HEK293T (cell line): ENCODE results near the gene MKRN1.

Experiments used
- CTCF ChIA-PET: fragments of 350-600 bp; formaldehyde crosslinking; extraction: SDS; loops from one replicate; lab custom pipeline; 2021; ENCODE audit warnings: antibody characterized with exemption, inconsistent platforms; lab: Yijun Ruan, JAX
- POLR2A ChIA-PET: fragments of 350-600 bp; formaldehyde crosslinking; extraction: SDS; loops from one replicate; lab custom pipeline; 2020; ENCODE audit warnings: antibody characterized with exemption, inconsistent platforms; lab: Yijun Ruan, JAX
- DNase-seq: peaks from one replicate; pipeline ENCODE4 v3.0.0; 2012; ENCODE audit warnings: mixed read lengths; ENCODE audit errors: extremely low spot score
- ARNT ChIP-seq: fragments of 450-650 bp; IDR thresholded peaks from 2 replicates; pipeline ENCODE4 v1.6.1; 2017; ENCODE audit warnings: mild to moderate bottlenecking
- BHLHE40 ChIP-seq: fragments of 450-650 bp; IDR thresholded peaks from 2 replicates; pipeline ENCODE4 v1.6.1; 2016; ENCODE audit warnings: mild to moderate bottlenecking, moderate library complexity, borderline replicate concordance
- CTBP1 ChIP-seq: fragments of 450-650 bp; IDR thresholded peaks from 2 replicates; pipeline ENCODE4 v1.6.1; 2016; ENCODE audit warnings: borderline replicate concordance
- ELF4 ChIP-seq: fragments of 450-650 bp; IDR thresholded peaks from 2 replicates; pipeline ENCODE4 v1.6.1; 2017; ENCODE audit warnings: antibody characterized with exemption
- FOXA1 ChIP-seq: fragments of 450-650 bp; IDR thresholded peaks from 2 replicates; pipeline ENCODE4 v1.6.1; 2016; ENCODE audit warnings: mild to moderate bottlenecking
- FOXK2 ChIP-seq: fragments of 450-650 bp; IDR thresholded peaks from 2 replicates; pipeline ENCODE4 v1.6.1; 2016; ENCODE audit warnings: mild to moderate bottlenecking
- FOXM1 ChIP-seq: fragments of 450-650 bp; IDR thresholded peaks from 2 replicates; pipeline ENCODE4 v1.6.1; 2017; ENCODE audit warnings: mild to moderate bottlenecking, borderline replicate concordance
- HDGF ChIP-seq: fragments of 450-650 bp; IDR thresholded peaks from 2 replicates; pipeline ENCODE4 v1.6.1; 2017; ENCODE audit warnings: antibody characterized with exemption, borderline replicate concordance
- L3MBTL2 ChIP-seq: fragments of 450-650 bp; conservative IDR thresholded peaks from 2 replicates; pipeline ENCODE4 v1.6.1; 2016; ENCODE audit warnings: mild to moderate bottlenecking
- LEF1 ChIP-seq: fragments of 450-650 bp; IDR thresholded peaks from 2 replicates; pipeline ENCODE4 v1.6.1; 2017; ENCODE audit warnings: mild to moderate bottlenecking, borderline replicate concordance
- NFRKB ChIP-seq: fragments of 450-650 bp; IDR thresholded peaks from 2 replicates; pipeline ENCODE4 v1.6.1; 2016; ENCODE audit warnings: mild to moderate bottlenecking, moderate library complexity
- PKNOX1 ChIP-seq: fragments of 450-650 bp; IDR thresholded peaks from 2 replicates; pipeline ENCODE4 v1.6.1; 2016
- SP1 ChIP-seq: fragments of 450-650 bp; IDR thresholded peaks from 2 replicates; pipeline ENCODE4 v1.6.1; 2017
- SUZ12 ChIP-seq: fragments of 450-650 bp; IDR thresholded peaks from 2 replicates; pipeline ENCODE4 v1.6.1; 2016; ENCODE audit warnings: mild to moderate bottlenecking
- TARDBP ChIP-seq: fragments of 450-650 bp; IDR thresholded peaks from 2 replicates; pipeline ENCODE4 v1.6.1; 2016
- ZNF384 ChIP-seq: fragments of 450-650 bp; IDR thresholded peaks from 2 replicates; pipeline ENCODE4 v1.6.1; 2016

The MKRN1 gene

GRCh38 chr7:140484951-140485499 lies 5.7 kb upstream of the MKRN1 start:
- no peak for DNase-seq
- ChIA-PET CTCF (no interaction called here), POLR2A (no interaction called here)
- TF ChIP-seq ELF4 (no peak), NFRKB (no peak), BHLHE40 (no peak), FOXM1 (no peak), TARDBP (no peak), SP1 (no peak), HDGF (no peak), FOXK2 (no peak), ARNT (no peak), FOXA1 (no peak), PKNOX1 (no peak), SUZ12 (no peak)

- DNase-seq: no peak
- ChIA-PET POLR2A (no interaction called here), CTCF (no interaction called here)
- no peak for TF ChIP-seq CTBP1
- no peak for TF ChIP-seq PKNOX1
- TF ChIP-seq FOXA1: no peak
- no peak for TF ChIP-seq SUZ12
- no peak for TF ChIP-seq LEF1
- TF ChIP-seq NFRKB: no peak
- no peak for TF ChIP-seq BHLHE40
- no peak for TF ChIP-seq L3MBTL2
- TF ChIP-seq HDGF: no peak
- TF ChIP-seq ELF4: no peak
- no peak for TF ChIP-seq ZNF384
- no peak for TF ChIP-seq TARDBP
- TF ChIP-seq SP1: no peak
- TF ChIP-seq ARNT: no peak
- TF ChIP-seq FOXM1: no peak
- no peak for TF ChIP-seq FOXK2
Measured at GRCh38 chr7:140484479-140484878, 5.2 kb upstream of the MKRN1 start.

GRCh38 chr7:140479739-140480084 lies 407 bp upstream of the MKRN1 start:
- no peak for DNase-seq
- CTCF ChIA-PET: interaction anchor here (2.9 kb wide), 1 partner anchor 12 kb away, joined by 16 read pairs; no protein-coding TSS in a partner anchor
- POLR2A ChIA-PET: interaction anchor here (0.7 to 1.6 kb wide), 3 partner anchors 13 to 162 kb away, joined by 3 to 8 read pairs (median 3); partner anchors contain the start of genes DENND2A and SLC37A3
- TF ChIP-seq ELF4: no peak

- TF ChIP-seq L3MBTL2: no peak
- no peak for TF ChIP-seq CTBP1
- no peak for TF ChIP-seq ZNF384
- TF ChIP-seq SUZ12: no peak
- TF ChIP-seq SP1: no peak
- no peak for TF ChIP-seq LEF1
- no peak for TF ChIP-seq BHLHE40
- TF ChIP-seq FOXK2: no peak
- no peak for TF ChIP-seq FOXM1
- TF ChIP-seq ELF4: no peak
- TF ChIP-seq TARDBP: no peak
- TF ChIP-seq NFRKB: no peak
- TF ChIP-seq PKNOX1: no peak
- TF ChIP-seq FOXA1: no peak
- no peak for TF ChIP-seq HDGF
- no peak for TF ChIP-seq ARNT
- ChIA-PET POLR2A (interaction anchor here (0.7 to 1.8 kb wide), 9 partner anchors 13 to 301 kb away, joined by 3 to 6 read pairs (median 3); partner anchors contain the start of genes KDM7A and SLC37A3), CTCF (interaction anchor here (0.8 to 1.8 kb wide), 6 partner anchors 13 to 175 kb away, joined by 3 to 6 read pairs (median 4); no protein-coding TSS in a partner anchor)
- DNase-seq: peak; percentile 75
Measured at GRCh38 chr7:140478246-140479061, 851 bp downstream of the MKRN1 start.

GRCh38 chr7:140476698-140477261 lies 2.5 kb downstream of the MKRN1 start:
- CTCF ChIA-PET: interaction anchor here (0.5 to 3.3 kb wide), 11 partner anchors 13 to 538 kb away, joined by 3 to 13 read pairs (median 4); partner anchors contain the start of gene MRPS33
- no peak for TF ChIP-seq NFRKB
- TF ChIP-seq SP1: no peak
- no peak for TF ChIP-seq SUZ12
- no peak for TF ChIP-seq ELF4
- TF ChIP-seq HDGF: no peak
- no peak for TF ChIP-seq ARNT
- TF ChIP-seq PKNOX1: no peak
- no peak for TF ChIP-seq FOXK2
- no peak for TF ChIP-seq BHLHE40
- TF ChIP-seq FOXM1: no peak
- TF ChIP-seq CTBP1: no peak
- no peak for TF ChIP-seq ZNF384
- TF ChIP-seq TARDBP: no peak
- no peak for TF ChIP-seq LEF1
- TF ChIP-seq FOXA1: no peak
- TF ChIP-seq L3MBTL2: no peak
- no peak for DNase-seq
- POLR2A ChIA-PET: interaction anchor here (0.7 to 1.8 kb wide), 2 partner anchors 38 to 41 kb away, joined by 3 to 5 read pairs; no protein-coding TSS in a partner anchor
